Esophagus (tissue), 2 donors: ENCODE measurements around the gene TXNL4A. TPM values are rescaled to one million over a fixed set of nuclear protein-coding genes. Genes with fewer than 3 reads are reported as not detected.
A peak's percentile ranks its signal among the peaks of the same experiment; 100 is the strongest.
"Not testable (repeated sequence)": the region's sequence is repeated elsewhere in the genome, so short reads cannot be mapped to it uniquely, and the experiment has no call there.

Experiments
- H3K27ac ChIP-seq, 2 donors: one replicate each; pipeline ENCODE4 v1.5.1; 2013; ENCODE audit warnings: low read depth in 2 of 2, mild to moderate bottlenecking in 2 of 2, inconsistent platforms in 1 of 2, low read length in 1 of 2, moderate library complexity in 1 of 2
- H3K27me3 ChIP-seq, 2 donors: one replicate each; pipeline ENCODE4 v1.6.1; 2013; ENCODE audit warnings: low read length in 2 of 2, control low read depth in 1 of 2, mild to moderate bottlenecking in 1 of 2; ENCODE audit not compliant: insufficient read depth in 2 of 2, control insufficient read depth in 1 of 2
- H3K36me3 ChIP-seq, 2 donors: one replicate each; pipeline ENCODE4 v1.6.1; 2013; ENCODE audit warnings: low read length in 1 of 2; ENCODE audit not compliant: control insufficient read depth in 2 of 2, insufficient read depth in 2 of 2
- H3K4me1 ChIP-seq, 2 donors: one replicate each; pipeline ENCODE4 v1.6.1; 2013; ENCODE audit warnings: low read length in 1 of 2; ENCODE audit not compliant: control insufficient read depth in 2 of 2, insufficient read depth in 2 of 2
- H3K4me3 ChIP-seq, 2 donors: one replicate each; pipeline ENCODE4 v1.5.1; 2013; ENCODE audit warnings: low read length in 2 of 2, mild to moderate bottlenecking in 2 of 2, low read depth in 1 of 2, moderate library complexity in 1 of 2
- H3K9me3 ChIP-seq, 2 donors: one replicate each; pipeline ENCODE4 v1.6.1; 2013; ENCODE audit warnings: mild to moderate bottlenecking in 2 of 2, low read depth in 1 of 2, low read length in 1 of 2, moderate library complexity in 1 of 2; ENCODE audit not compliant: control insufficient read depth in 2 of 2, insufficient read depth in 1 of 2
- WGBS, 2 donors: extraction: QIAGEN DNeasy Blood & Tissue Kit; methylation state at CpG; one replicate each; pipeline ENCODE4 v1.1.7; 2013; 5-methylcytosine and 5-hydroxymethylcytosine counted together
- polyA plus RNA-seq, 2 donors: library from polyadenylated mRNA; stranded (reverse); fragments of 200-250 nt; gene quantifications; one replicate each; pipeline ENCODE4 v1.2.3, GENCODE V29; 2013
- donor health status: healthy with polysubstance abuse.
- donor health status: Bipolar disorder and iron deficiency.

Gene TXNL4A
- polyA plus RNA-seq: 10 to 100 TPM; 65.2 to 66.7 TPM

GRCh38 chr18:79988451-79989194 is at the start of gene TXNL4A:
TXNL4A (minus strand) TSS chr18:79988563; CDS start chr18:79988392, 171 bp downstream.
- Histone ChIP-seq H3K36me3 (no peaks in the 10 kb centered on the region), H3K27me3 (no peaks in the 10 kb centered on the region), H3K4me3 (peak within 1 kb of the TSS; percentile 88 to 100), H3K27ac (peak within 1 kb of the TSS; percentile 89 to 99), H3K4me1 (peaks cover 0 to 3% of the 10 kb centered on the region in 2 donors), H3K9me3 (no peaks in the 10 kb centered on the region)
- 0 to 1% methylated on average over 59 to 71 of the region's 71 CpGs for WGBS, 2 donors

- no peak overlapping the region for H3K4me3 ChIP-seq
- no peaks in the 10 kb centered on the region for H3K27me3 ChIP-seq
- 96 to 97% methylated on average over 12 of the region's 12 CpGs for WGBS, 2 donors
- peaks cover 0 to 6% of the 10 kb centered on the region in 2 donors for H3K4me1 ChIP-seq
- no peak overlapping the region for H3K27ac ChIP-seq
- peaks cover 0 to 15% of the 10 kb centered on the region in 2 donors for H3K36me3 ChIP-seq
- H3K9me3 ChIP-seq: no peaks in the 10 kb centered on the region
These were observed 48.9 kb upstream of the TXNL4A start for GRCh38 chr18:80037300-80037699.

GRCh38 chr18:80035997-80036396 is 47.6 kb upstream of the TXNL4A start:
- H3K9me3 ChIP-seq: no peaks in the 10 kb centered on the region
- no peak overlapping the region for H3K4me3 ChIP-seq
- WGBS, 2 donors: 89% methylated on average over 7 of the region's 7 CpGs
- H3K4me1 ChIP-seq: peaks cover 2 to 6% of the 10 kb centered on the region in 2 donors
- peaks cover 0 to 11% of the 10 kb centered on the region in 2 donors for H3K36me3 ChIP-seq
- no peaks in the 10 kb centered on the region for H3K27me3 ChIP-seq
- no peak overlapping the region for H3K27ac ChIP-seq

GRCh38 chr18:80034852-80035406 is 46.6 kb upstream of the TXNL4A start:
- Histone ChIP-seq H3K27ac (peak overlapping the region; percentile 76 to 92), H3K36me3 (peaks cover 0 to 11% of the 10 kb centered on the region in 2 donors), H3K27me3 (no peaks in the 10 kb centered on the region), H3K4me3 (peak overlapping the region; percentile 72 to 91), H3K4me1 (peaks cover 2 to 6% of the 10 kb centered on the region in 2 donors), H3K9me3 (no peaks in the 10 kb centered on the region)
- WGBS, 2 donors: 12 to 14% methylated on average over 8 of the region's 8 CpGs

- Histone ChIP-seq H3K36me3 (peaks cover 0 to 11% of the 10 kb centered on the region in 2 donors), H3K4me1 (peaks cover 2 to 6% of the 10 kb centered on the region in 2 donors), H3K27ac (peak within 1 kb of the TSS; percentile 92 to 97), H3K9me3 (no peaks in the 10 kb centered on the region), H3K27me3 (no peaks in the 10 kb centered on the region), H3K4me3 (peak within 1 kb of the TSS; percentile 72 to 91)
- WGBS, 2 donors: 1% methylated on average over 84 to 99 of the region's 99 CpGs
These were observed 45.9 kb upstream of the TXNL4A start, which contains the start of gene RBFA for GRCh38 chr18:80034068-80034851. RBFA (plus strand) TSS chr18:80034434; CDS start chr18:80034496, 62 bp downstream.

- WGBS, 2 donors: 2 to 6% methylated on average over 72 to 90 of the region's 90 CpGs
- Histone ChIP-seq H3K4me3 (peak overlapping the region; percentile 45 to 69), H3K27ac (peak overlapping the region; percentile 89 to 97), H3K9me3 (no peaks in the 10 kb centered on the region), H3K4me1 (peaks cover 2 to 6% of the 10 kb centered on the region in 2 donors), H3K36me3 (peaks cover 0 to 9% of the 10 kb centered on the region in 2 donors), H3K27me3 (no peaks in the 10 kb centered on the region)
These were observed 45.1 kb upstream of the TXNL4A start for GRCh38 chr18:80033181-80034067.

- H3K27ac ChIP-seq: no peak overlapping the region
- peaks cover 0 to 2% of the 10 kb centered on the region in 2 donors for H3K4me1 ChIP-seq
- no peaks in the 10 kb centered on the region for H3K27me3 ChIP-seq
- 93 to 96% methylated on average over 1 of the region's 1 CpG for WGBS, 2 donors
- H3K36me3 ChIP-seq: no peaks in the 10 kb centered on the region
- H3K4me3 ChIP-seq: no peak overlapping the region
- peaks cover under 1 to 3% of the 10 kb centered on the region in 2 donors for H3K9me3 ChIP-seq
These were observed 41.3 kb upstream of the TXNL4A start for GRCh38 chr18:80029690-80030089.

- H3K27me3 ChIP-seq, H3K27ac ChIP-seq, H3K4me1 ChIP-seq, H3K4me3 ChIP-seq, H3K36me3 ChIP-seq: not testable (repeated sequence)
- peaks cover 4 to 10% of the 10 kb centered on the region in 2 donors for H3K9me3 ChIP-seq
These were observed 39.4 kb upstream of the TXNL4A start for GRCh38 chr18:80027719-80028118.

GRCh38 chr18:80026363-80026762 is 38.0 kb upstream of the TXNL4A start:
- H3K36me3 ChIP-seq: no peaks in the 10 kb centered on the region
- H3K4me3 ChIP-seq: no peak overlapping the region
- no peaks in the 10 kb centered on the region for H3K4me1 ChIP-seq
- peaks cover 10 to 17% of the 10 kb centered on the region in 2 donors for H3K9me3 ChIP-seq
- WGBS, 2 donors: 94 to 96% methylated on average over 7 of the region's 7 CpGs
- H3K27ac ChIP-seq: no peak overlapping the region
- H3K27me3 ChIP-seq: no peaks in the 10 kb centered on the region
